Kidney epithelial cell (primary cell): ENCODE data around the gene MKKS. TPM values are rescaled to one million over a fixed set of nuclear protein-coding genes. Genes with fewer than 3 reads are reported as not detected.

Experiments used
- DNase-seq: peaks from one replicate; pipeline ENCODE4 v3.0.0-alpha.2; 2010; ENCODE audit warnings: low read depth
- H3K27me3 ChIP-seq: 2 replicates; pipeline ENCODE4 v1.6.0; 2011; ENCODE audit warnings: low read length; ENCODE audit not compliant: control insufficient read depth, insufficient read depth
- H3K36me3 ChIP-seq: 2 replicates; pipeline ENCODE4 v1.5.1; 2011; ENCODE audit warnings: low read length; ENCODE audit not compliant: control insufficient read depth, insufficient read depth
- H3K4me3 ChIP-seq: 2 replicates; pipeline ENCODE4 v1.5.1; 2011; ENCODE audit warnings: low read depth, mild to moderate bottlenecking, control low read depth, low read length
- total RNA-seq: library from RNA; depleted of rRNA; stranded (reverse); fragments of >200 nt; gene quantifications from 2 replicates; pipeline ENCODE4 v1.2.3, GENCODE V29; 2015
- TF ChIP-seq, protein P1 (sequence below): IDR thresholded peaks from 2 replicates; pipeline ENCODE4 v1.5.1; 2011; ENCODE audit warnings: mild to moderate bottlenecking, moderate library complexity, low read length, control low read depth, inconsistent platforms; ENCODE audit not compliant: insufficient read depth, poor library complexity, severe bottlenecking

The MKKS gene
- total RNA-seq, 1 donor from 2014 or later: 16.8 TPM

DNA sequence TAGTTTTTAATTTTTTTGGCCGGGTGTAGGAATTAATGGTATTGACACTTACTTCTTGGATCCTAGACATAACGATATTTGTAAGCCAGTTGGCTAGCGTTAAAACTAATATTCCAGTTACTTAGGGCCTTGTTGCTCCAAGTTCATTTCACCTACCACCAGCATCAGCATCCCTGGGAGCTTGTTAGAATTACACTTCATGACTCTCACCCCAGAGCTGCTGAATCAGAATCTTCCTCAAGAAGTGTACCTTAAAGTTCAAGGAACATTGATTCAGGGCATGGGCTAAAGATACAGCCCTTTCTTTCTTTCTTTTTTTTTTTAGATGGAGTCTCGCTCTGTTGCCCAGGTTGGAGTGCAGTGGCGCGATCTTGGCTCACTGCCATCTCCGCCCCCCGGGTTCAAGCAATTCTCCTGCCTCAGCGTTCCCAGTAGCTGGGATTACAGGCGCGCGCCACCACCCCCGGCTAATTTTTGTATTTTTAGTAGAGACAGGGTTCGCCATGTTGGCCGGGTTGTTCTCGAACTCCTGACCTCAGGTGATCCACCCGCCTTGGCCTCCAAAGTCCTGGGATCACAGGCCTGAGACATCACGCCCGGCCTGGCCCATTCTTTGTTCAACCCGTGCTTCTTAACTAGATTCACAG is 2.2 kb upstream of the MKKS start:
- TF ChIP-seq, protein P1, sequence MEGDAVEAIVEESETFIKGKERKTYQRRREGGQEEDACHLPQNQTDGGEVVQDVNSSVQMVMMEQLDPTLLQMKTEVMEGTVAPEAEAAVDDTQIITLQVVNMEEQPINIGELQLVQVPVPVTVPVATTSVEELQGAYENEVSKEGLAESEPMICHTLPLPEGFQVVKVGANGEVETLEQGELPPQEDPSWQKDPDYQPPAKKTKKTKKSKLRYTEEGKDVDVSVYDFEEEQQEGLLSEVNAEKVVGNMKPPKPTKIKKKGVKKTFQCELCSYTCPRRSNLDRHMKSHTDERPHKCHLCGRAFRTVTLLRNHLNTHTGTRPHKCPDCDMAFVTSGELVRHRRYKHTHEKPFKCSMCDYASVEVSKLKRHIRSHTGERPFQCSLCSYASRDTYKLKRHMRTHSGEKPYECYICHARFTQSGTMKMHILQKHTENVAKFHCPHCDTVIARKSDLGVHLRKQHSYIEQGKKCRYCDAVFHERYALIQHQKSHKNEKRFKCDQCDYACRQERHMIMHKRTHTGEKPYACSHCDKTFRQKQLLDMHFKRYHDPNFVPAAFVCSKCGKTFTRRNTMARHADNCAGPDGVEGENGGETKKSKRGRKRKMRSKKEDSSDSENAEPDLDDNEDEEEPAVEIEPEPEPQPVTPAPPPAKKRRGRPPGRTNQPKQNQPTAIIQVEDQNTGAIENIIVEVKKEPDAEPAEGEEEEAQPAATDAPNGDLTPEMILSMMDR: no peak
- no peaks in the 10 kb centered on the region for H3K27me3 ChIP-seq
- no peak overlapping the region for H3K4me3 ChIP-seq
- H3K36me3 ChIP-seq: no peaks in the 10 kb centered on the region
- no peak for DNase-seq

DNA sequence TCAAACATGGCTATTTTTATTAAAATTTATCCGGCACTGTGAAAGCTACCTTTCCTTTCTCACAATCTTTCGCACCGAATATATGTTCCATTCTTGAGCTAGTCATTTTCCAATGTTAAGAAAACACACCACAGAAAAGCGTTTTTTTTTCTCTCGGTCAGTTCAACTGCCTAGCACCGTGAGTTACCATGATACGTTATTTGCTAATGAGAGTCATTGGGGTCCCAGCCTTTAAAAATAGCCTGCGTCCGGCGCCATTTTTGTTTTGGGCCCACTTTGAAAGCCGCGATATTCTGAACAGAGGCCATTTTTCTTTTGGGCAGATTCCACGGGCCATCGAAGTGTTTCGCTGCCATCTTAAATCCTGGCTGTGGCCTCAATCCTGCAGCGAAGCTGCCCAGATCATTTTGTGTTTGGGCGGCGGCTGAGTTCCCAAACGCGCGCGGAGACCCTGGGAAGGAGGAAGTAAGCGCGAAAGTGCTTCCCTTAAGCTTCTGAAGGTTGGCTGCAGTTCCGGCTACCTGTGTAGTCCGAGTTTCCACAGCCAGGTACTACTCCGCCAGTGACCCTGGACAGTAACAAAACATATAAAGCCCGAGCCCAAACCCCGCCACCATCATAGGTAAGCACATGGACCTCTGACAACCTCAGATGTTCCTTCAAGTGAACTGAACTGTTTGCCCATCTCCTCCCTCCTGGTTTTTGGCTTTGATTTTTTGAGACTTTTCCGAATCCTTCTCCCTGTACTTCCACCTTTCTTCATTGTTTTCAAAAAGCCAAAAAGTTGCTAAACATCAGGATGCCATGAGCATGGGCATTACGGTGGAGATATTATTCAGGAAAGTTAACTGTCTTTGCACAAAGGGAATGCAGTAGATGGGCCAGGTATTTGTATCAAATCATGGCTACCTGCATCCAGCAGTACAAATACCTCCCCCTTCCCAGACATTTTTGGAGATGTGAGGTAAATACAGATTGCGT is 1.1 kb upstream of the MKKS start, which contains the start of gene SLX4IP:
TSS of gene SLX4IP (plus strand) at position 474 of the 981 bp plus-strand sequence. CDS start 22,900 bp downstream, outside the sequence.
- Histone ChIP-seq H3K36me3 (no peaks in the 10 kb centered on the region), H3K27me3 (no peaks in the 10 kb centered on the region), H3K4me3 (peak within 1 kb of the TSS; percentile 71)
- TF ChIP-seq, protein P1: no peak
- peak; percentile 91 for DNase-seq

DNA sequence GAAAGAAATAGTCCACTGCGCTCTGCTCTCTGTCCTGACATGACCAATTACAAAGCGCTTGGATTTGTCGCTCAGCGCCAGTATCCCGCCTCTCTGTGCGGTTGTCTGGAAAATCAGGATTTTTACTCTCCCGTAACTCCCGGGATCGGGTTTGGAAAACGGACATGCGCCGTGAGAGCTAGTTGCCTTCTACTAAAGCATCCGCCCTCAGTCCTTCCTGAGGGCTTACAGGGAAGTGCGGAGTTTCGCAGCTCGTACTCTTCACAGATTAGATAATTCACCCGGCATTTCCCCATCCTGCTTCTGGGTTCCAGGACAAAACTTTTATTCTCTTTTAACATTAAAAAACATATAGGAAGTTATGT is 427 bp upstream of the MKKS start:
- Histone ChIP-seq H3K4me3 (peak overlapping the region; percentile 71), H3K27me3 (no peaks in the 10 kb centered on the region), H3K36me3 (no peaks in the 10 kb centered on the region)
- TF ChIP-seq, protein P1: no peak
- DNase-seq: peak; percentile 85

DNA sequence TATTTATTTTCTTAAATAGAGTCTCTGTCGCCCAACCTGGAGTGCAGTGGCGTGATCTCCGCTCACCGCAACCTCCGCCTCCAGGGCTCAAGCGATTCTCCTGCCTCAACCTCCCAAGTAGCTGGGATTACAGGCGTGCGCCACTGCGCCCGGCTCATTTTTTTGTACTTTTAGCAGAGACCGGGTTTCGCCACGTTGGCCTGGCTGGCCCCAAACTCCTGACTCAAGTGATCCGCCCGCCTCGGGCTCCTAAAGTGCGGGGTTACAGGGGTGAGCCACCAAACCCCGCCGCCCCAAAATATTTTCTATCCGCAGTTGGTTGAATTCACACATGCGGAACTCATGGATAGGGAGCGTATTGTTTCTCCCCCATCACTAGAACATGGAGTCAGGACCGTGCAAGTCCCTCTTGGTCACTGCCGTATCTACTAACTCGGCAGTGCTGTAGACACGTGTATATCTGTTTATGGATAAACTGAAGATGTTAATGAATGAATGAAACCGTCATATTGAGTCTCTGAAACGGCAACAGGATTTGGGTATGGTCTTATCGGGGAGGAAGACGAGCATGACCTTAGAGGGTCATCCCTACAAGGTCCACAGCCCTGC is 904 bp downstream of the MKKS start:
- no peak for DNase-seq
- TF ChIP-seq, protein P1: no peak
- Histone ChIP-seq H3K36me3 (no peaks in the 10 kb centered on the region), H3K27me3 (no peaks in the 10 kb centered on the region), H3K4me3 (peak overlapping the region; percentile 71)

DNA sequence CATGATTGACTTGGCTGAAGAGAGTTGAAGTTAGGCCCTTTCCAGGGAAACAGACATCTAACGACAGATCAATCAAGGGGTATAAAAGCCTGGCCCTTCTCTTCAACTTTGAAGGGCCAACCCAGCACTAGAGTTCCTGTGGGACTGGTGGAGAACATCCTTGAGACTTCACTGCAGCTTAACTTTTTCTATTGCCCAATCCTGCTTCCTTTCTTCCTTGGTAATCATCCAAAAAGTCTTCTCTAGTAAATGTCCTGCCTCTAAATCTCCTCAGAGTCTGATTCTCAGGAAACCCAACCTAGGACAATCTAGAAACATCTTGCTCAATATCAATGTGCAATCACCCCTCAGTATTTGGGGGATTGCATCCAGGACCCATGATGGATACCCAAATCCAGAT is 1.9 kb downstream of the MKKS start:
- TF ChIP-seq, protein P1: no peak
- H3K4me3 ChIP-seq: no peak overlapping the region
- H3K36me3 ChIP-seq: no peaks in the 10 kb centered on the region
- DNase-seq: no peak
- H3K27me3 ChIP-seq: no peaks in the 10 kb centered on the region
